ENCODE measurements around the gene MCC. TPM values are rescaled to one million over a fixed set of nuclear protein-coding genes. Genes with fewer than 3 reads are reported as not detected.

MCC gene
- total and polyA plus RNA-seq, 2 donors (not counting 1 experiment from before 2014, with no cell fraction given), result 3.2 to 41.3 TPM

- no peak overlapping the region for H3K9ac ChIP-seq (ENCODE audit: insufficient read depth, low read length)
- no peaks in the 10 kb centered on the region for H4K20me1 ChIP-seq (ENCODE audit: control insufficient read depth, extremely low read depth, insufficient read depth, low read length)
- H3K79me2 ChIP-seq (ENCODE audit: control insufficient read depth, insufficient read depth, low read length), result peaks cover 12% of the 10 kb centered on the region
- peaks cover 5% of the 10 kb centered on the region for H3K4me1 ChIP-seq (ENCODE audit: control insufficient read depth, extremely low read depth, insufficient read depth, low read length)
- peak in 1 of 2 donors; percentile 65 for DNase-seq (ENCODE audit: low read depth in 2 of 2)
- no peaks in the 10 kb centered on the region for H3K9me3 ChIP-seq (ENCODE audit: control insufficient read depth, insufficient read depth, low read depth, low read length)
- H3K36me3 ChIP-seq (ENCODE audit: control insufficient read depth, insufficient read depth, low read length), result no peaks in the 10 kb centered on the region
- TF ChIP-seq EZH2 (IDR thresholded peaks at IDR 0.05; ENCODE audit: low read length, missing control alignments), result no peak
- no peak for TF ChIP-seq CTCF (conservative IDR thresholded peaks at IDR 0.05 in 1 of 2, IDR thresholded peaks at IDR 0.05 in 1 of 2; ENCODE audit: low read depth in 1 of 2, low read length in 2 of 2)
- H3K4me2 ChIP-seq (ENCODE audit: extremely low read depth, insufficient read depth, low read length), result no peak overlapping the region
- no peaks in the 10 kb centered on the region for H3K27me3 ChIP-seq (ENCODE audit: control insufficient read depth, insufficient read depth, low read length)
- H2AFZ ChIP-seq (ENCODE audit: low read length), result no peak overlapping the region
- H3K27ac ChIP-seq (ENCODE audit: insufficient read depth, low read length), result no peak overlapping the region
- H3K4me3 ChIP-seq (replicated peaks in 1 of 4; ENCODE audit: control extremely low read depth in 1 of 4, insufficient read depth in 1 of 4, low read depth in 3 of 4, low read length in 4 of 4), result no peak overlapping the region
Measured at GRCh38 chr5:113000466-113000865, 487.8 kb downstream of the MCC start.

- TF ChIP-seq EZH2 (IDR thresholded peaks at IDR 0.05; ENCODE audit: low read length, missing control alignments) (no peak), CTCF (conservative IDR thresholded peaks at IDR 0.05 in 1 of 2, IDR thresholded peaks at IDR 0.05 in 1 of 2; ENCODE audit: low read depth in 1 of 2, low read length in 2 of 2) (no peak)
- H3K36me3 ChIP-seq (ENCODE audit: control insufficient read depth, insufficient read depth, low read length), result no peaks in the 10 kb centered on the region
- peaks cover 12% of the 10 kb centered on the region for H3K79me2 ChIP-seq (ENCODE audit: control insufficient read depth, insufficient read depth, low read length)
Measured at GRCh38 chr5:112998296-112998695, 490.0 kb downstream of the MCC start.

GRCh38 chr5:112996830-112997374 is 491.4 kb downstream of the MCC start:
- peaks cover 12% of the 10 kb centered on the region for H3K79me2 ChIP-seq (ENCODE audit: control insufficient read depth, insufficient read depth, low read length)
- peaks cover 5% of the 10 kb centered on the region for H3K4me1 ChIP-seq (ENCODE audit: control insufficient read depth, extremely low read depth, insufficient read depth, low read length)
- no peak overlapping the region for H3K27ac ChIP-seq (ENCODE audit: insufficient read depth, low read length)
- no peaks in the 10 kb centered on the region for H3K27me3 ChIP-seq (ENCODE audit: control insufficient read depth, insufficient read depth, low read length)
- H3K4me3 ChIP-seq (replicated peaks in 1 of 4; ENCODE audit: control extremely low read depth in 1 of 4, insufficient read depth in 1 of 4, low read depth in 3 of 4, low read length in 4 of 4), result no peak overlapping the region
- no peaks in the 10 kb centered on the region for H3K36me3 ChIP-seq (ENCODE audit: control insufficient read depth, insufficient read depth, low read length)
- no peak overlapping the region for H3K4me2 ChIP-seq (ENCODE audit: extremely low read depth, insufficient read depth, low read length)
- TF ChIP-seq CTCF (conservative IDR thresholded peaks at IDR 0.05 in 1 of 2, IDR thresholded peaks at IDR 0.05 in 1 of 2; ENCODE audit: low read depth in 1 of 2, low read length in 2 of 2), result no peak
- no peak for TF ChIP-seq EZH2 (IDR thresholded peaks at IDR 0.05; ENCODE audit: low read length, missing control alignments)
- H3K9ac ChIP-seq (ENCODE audit: insufficient read depth, low read length), result no peak overlapping the region
- no peak overlapping the region for H2AFZ ChIP-seq (ENCODE audit: low read length)
- no peaks in the 10 kb centered on the region for H3K9me3 ChIP-seq (ENCODE audit: control insufficient read depth, insufficient read depth, low read depth, low read length)
- peak; percentile 18 to 50 for DNase-seq (ENCODE audit: low read depth in 2 of 2)
- H4K20me1 ChIP-seq (ENCODE audit: control insufficient read depth, extremely low read depth, insufficient read depth, low read length), result no peaks in the 10 kb centered on the region

More at GRCh38 chr5:112998296-112998695, 490.0 kb downstream of the MCC start:
- H3K9ac ChIP-seq (ENCODE audit: insufficient read depth, low read length), result no peak overlapping the region
- no peak overlapping the region for H2AFZ ChIP-seq (ENCODE audit: low read length)
- H4K20me1 ChIP-seq (ENCODE audit: control insufficient read depth, extremely low read depth, insufficient read depth, low read length), result no peaks in the 10 kb centered on the region
- H3K9me3 ChIP-seq (ENCODE audit: control insufficient read depth, insufficient read depth, low read depth, low read length), result no peaks in the 10 kb centered on the region
- peaks cover 5% of the 10 kb centered on the region for H3K4me1 ChIP-seq (ENCODE audit: control insufficient read depth, extremely low read depth, insufficient read depth, low read length)
- no peak for DNase-seq (ENCODE audit: low read depth in 2 of 2)
- no peak overlapping the region for H3K27ac ChIP-seq (ENCODE audit: insufficient read depth, low read length)
- no peak overlapping the region for H3K4me3 ChIP-seq (replicated peaks in 1 of 4; ENCODE audit: control extremely low read depth in 1 of 4, insufficient read depth in 1 of 4, low read depth in 3 of 4, low read length in 4 of 4)
- H3K4me2 ChIP-seq (ENCODE audit: extremely low read depth, insufficient read depth, low read length), result no peak overlapping the region
- no peaks in the 10 kb centered on the region for H3K27me3 ChIP-seq (ENCODE audit: control insufficient read depth, insufficient read depth, low read length)
